SK-N-MC (cell line): ENCODE measurements around the gene DCLK2.

Experiments used
- EZH2 ChIP-seq: fragments of 200-600 bp; sonication (generic); IDR thresholded peaks from one replicate; pipeline ENCODE4 v1.6.1; 2017; ENCODE audit warnings: antibody characterized with exemption
- FOXP2 ChIP-seq: optimal IDR thresholded peaks from 2 replicates; pipeline ENCODE3; 2011; ENCODE audit warnings: mild to moderate bottlenecking, moderate library complexity; ENCODE audit not compliant: insufficient read depth; ENCODE audit errors: extremely low read length, control extremely low read depth
- POLR2AphosphoS5 ChIP-seq: IDR thresholded peaks from 2 replicates; pipeline ENCODE4 v1.6.1; 2012; ENCODE audit warnings: mild to moderate bottlenecking, low read depth, low read length, borderline replicate concordance

- TF ChIP-seq POLR2AphosphoS5 (no peak), EZH2 (no peak), FOXP2 (no peak)
These were observed 158.4 kb downstream of the DCLK2 start for GRCh38 chr4:150236626-150237025.
